ENCODE data around the gene ARHGAP15. TPM values are rescaled to one million over a fixed set of nuclear protein-coding genes. Genes with fewer than 3 reads are reported as not detected.

The ARHGAP15 gene
- total RNA-seq, 1 donor from 2014 or later: 54.1 TPM

GRCh38 chr2:143730155-143730952 lies 601.1 kb downstream of the ARHGAP15 start:
- peak overlapping the region; percentile 67 for H3K27ac Mint-ChIP-seq
- intact Hi-C loops (cut with micrococcal nuclease): loop anchor here (1.0 to 2.0 kb wide), 4 partner anchors 26 to 602 kb away; a partner anchor contains a TSS
- no peak for DNase-seq (ENCODE audit: low spot score)
- H3K27me3 Mint-ChIP-seq (ENCODE audit: low read depth): no peaks in the 10 kb centered on the region
- peaks cover 21% of the 10 kb centered on the region for H3K36me3 Mint-ChIP-seq (ENCODE audit: low read depth)
- peak overlapping the region; percentile 9 for H3K4me3 Mint-ChIP-seq (ENCODE audit: low read depth)
- H3K4me1 Mint-ChIP-seq (ENCODE audit: low read depth): peaks cover 24% of the 10 kb centered on the region
- no peaks in the 10 kb centered on the region for H3K9me3 Mint-ChIP-seq

- no peak for DNase-seq (ENCODE audit: low spot score)
- H3K27ac Mint-ChIP-seq: no peak overlapping the region
Observed at GRCh38 chr2:143730953-143731260, 601.7 kb downstream of the ARHGAP15 start.

GRCh38 chr2:143732076-143732475 lies 602.9 kb downstream of the ARHGAP15 start:
- intact Hi-C loops (cut with micrococcal nuclease): no loop called here
- Mint-ChIP-seq H3K27ac (no peak overlapping the region), H3K4me1 (ENCODE audit: low read depth) (peaks cover 24% of the 10 kb centered on the region), H3K4me3 (ENCODE audit: low read depth) (no peak overlapping the region), H3K36me3 (ENCODE audit: low read depth) (peaks cover 21% of the 10 kb centered on the region), H3K9me3 (no peaks in the 10 kb centered on the region), H3K27me3 (ENCODE audit: low read depth) (no peaks in the 10 kb centered on the region)
- DNase-seq (ENCODE audit: low spot score): no peak

More at GRCh38 chr2:143730953-143731260, 601.7 kb downstream of the ARHGAP15 start:
- Mint-ChIP-seq H3K9me3 (no peaks in the 10 kb centered on the region), H3K4me1 (ENCODE audit: low read depth) (peaks cover 24% of the 10 kb centered on the region), H3K36me3 (ENCODE audit: low read depth) (peaks cover 21% of the 10 kb centered on the region), H3K27me3 (ENCODE audit: low read depth) (no peaks in the 10 kb centered on the region), H3K4me3 (ENCODE audit: low read depth) (no peak overlapping the region)
- intact Hi-C loops (cut with micrococcal nuclease): loop anchor here (1.0 to 2.0 kb wide), 4 partner anchors 27 to 602 kb away; a partner anchor contains a TSS

- H3K4me1 Mint-ChIP-seq (ENCODE audit: low read depth): peaks cover 24% of the 10 kb centered on the region
- intact Hi-C loops (cut with micrococcal nuclease): no loop called here
- DNase-seq (ENCODE audit: low spot score): no peak
- no peak overlapping the region for H3K4me3 Mint-ChIP-seq (ENCODE audit: low read depth)
- no peaks in the 10 kb centered on the region for H3K9me3 Mint-ChIP-seq
- no peak overlapping the region for H3K27ac Mint-ChIP-seq
- H3K27me3 Mint-ChIP-seq (ENCODE audit: low read depth): no peaks in the 10 kb centered on the region
- peaks cover 21% of the 10 kb centered on the region for H3K36me3 Mint-ChIP-seq (ENCODE audit: low read depth)
Observed at GRCh38 chr2:143732871-143733270, 603.7 kb downstream of the ARHGAP15 start.

- peaks cover 22% of the 10 kb centered on the region for H3K36me3 Mint-ChIP-seq (ENCODE audit: low read depth)
- H3K27me3 Mint-ChIP-seq (ENCODE audit: low read depth): no peaks in the 10 kb centered on the region
- no peak for DNase-seq (ENCODE audit: low spot score)
- no peak overlapping the region for H3K4me3 Mint-ChIP-seq (ENCODE audit: low read depth)
- no peak overlapping the region for H3K27ac Mint-ChIP-seq
- H3K9me3 Mint-ChIP-seq: no peaks in the 10 kb centered on the region
- peaks cover 18% of the 10 kb centered on the region for H3K4me1 Mint-ChIP-seq (ENCODE audit: low read depth)
- intact Hi-C loops (cut with micrococcal nuclease): no loop called here
Observed at GRCh38 chr2:143734507-143734906, 605.3 kb downstream of the ARHGAP15 start.

- Mint-ChIP-seq H3K27me3 (ENCODE audit: low read depth) (no peaks in the 10 kb centered on the region), H3K36me3 (ENCODE audit: low read depth) (peaks cover 35% of the 10 kb centered on the region), H3K27ac (no peak overlapping the region), H3K9me3 (no peaks in the 10 kb centered on the region), H3K4me3 (ENCODE audit: low read depth) (no peak overlapping the region), H3K4me1 (ENCODE audit: low read depth) (no peaks in the 10 kb centered on the region)
- intact Hi-C loops (cut with micrococcal nuclease): no loop called here
- no peak for DNase-seq (ENCODE audit: low spot score)
Observed at GRCh38 chr2:143736904-143737303, 607.7 kb downstream of the ARHGAP15 start.

- Mint-ChIP-seq H3K27me3 (ENCODE audit: low read depth) (no peaks in the 10 kb centered on the region), H3K9me3 (no peaks in the 10 kb centered on the region), H3K27ac (no peak overlapping the region), H3K4me3 (ENCODE audit: low read depth) (no peak overlapping the region), H3K36me3 (ENCODE audit: low read depth) (peaks cover 24% of the 10 kb centered on the region), H3K4me1 (ENCODE audit: low read depth) (no peaks in the 10 kb centered on the region)
- intact Hi-C loops (cut with micrococcal nuclease): no loop called here
- no peak for DNase-seq (ENCODE audit: low spot score)
Observed at GRCh38 chr2:143740431-143740830, 611.2 kb downstream of the ARHGAP15 start.

- H3K36me3 Mint-ChIP-seq (ENCODE audit: low read depth): peaks cover 26% of the 10 kb centered on the region
Observed at GRCh38 chr2:143741205-143741604, 612.0 kb downstream of the ARHGAP15 start.

GRCh38 chr2:143742581-143742980 lies 613.4 kb downstream of the ARHGAP15 start:
- DNase-seq (ENCODE audit: low spot score): no peak
- H3K4me3 Mint-ChIP-seq (ENCODE audit: low read depth): no peak overlapping the region
- H3K9me3 Mint-ChIP-seq: no peaks in the 10 kb centered on the region
- peaks cover 26% of the 10 kb centered on the region for H3K36me3 Mint-ChIP-seq (ENCODE audit: low read depth)
- intact Hi-C loops (cut with micrococcal nuclease): no loop called here
- no peak overlapping the region for H3K27ac Mint-ChIP-seq
- no peaks in the 10 kb centered on the region for H3K4me1 Mint-ChIP-seq (ENCODE audit: low read depth)
- no peaks in the 10 kb centered on the region for H3K27me3 Mint-ChIP-seq (ENCODE audit: low read depth)

More at GRCh38 chr2:143741205-143741604, 612.0 kb downstream of the ARHGAP15 start:
- Mint-ChIP-seq H3K4me3 (ENCODE audit: low read depth) (no peak overlapping the region), H3K9me3 (no peaks in the 10 kb centered on the region), H3K27me3 (ENCODE audit: low read depth) (no peaks in the 10 kb centered on the region), H3K4me1 (ENCODE audit: low read depth) (no peaks in the 10 kb centered on the region), H3K27ac (no peak overlapping the region)
- no peak for DNase-seq (ENCODE audit: low spot score)
- intact Hi-C loops (cut with micrococcal nuclease): no loop called here

GRCh38 chr2:143744114-143744513 lies 614.9 kb downstream of the ARHGAP15 start:
- intact Hi-C loops (cut with micrococcal nuclease): no loop called here

GRCh38 chr2:143745060-143745459 lies 615.8 kb downstream of the ARHGAP15 start:
- peaks cover 14% of the 10 kb centered on the region for H3K36me3 Mint-ChIP-seq (ENCODE audit: low read depth)
- no peaks in the 10 kb centered on the region for H3K27me3 Mint-ChIP-seq (ENCODE audit: low read depth)
- intact Hi-C loops (cut with micrococcal nuclease): no loop called here
- H3K4me3 Mint-ChIP-seq (ENCODE audit: low read depth): no peak overlapping the region
- H3K27ac Mint-ChIP-seq: no peak overlapping the region
- H3K9me3 Mint-ChIP-seq: no peaks in the 10 kb centered on the region
- H3K4me1 Mint-ChIP-seq (ENCODE audit: low read depth): no peaks in the 10 kb centered on the region
- DNase-seq (ENCODE audit: low spot score): no peak

More at GRCh38 chr2:143744114-143744513, 614.9 kb downstream of the ARHGAP15 start:
- no peaks in the 10 kb centered on the region for H3K9me3 Mint-ChIP-seq
- H3K4me1 Mint-ChIP-seq (ENCODE audit: low read depth): no peaks in the 10 kb centered on the region
- H3K27ac Mint-ChIP-seq: no peak overlapping the region
- H3K36me3 Mint-ChIP-seq (ENCODE audit: low read depth): peaks cover 20% of the 10 kb centered on the region
- DNase-seq (ENCODE audit: low spot score): no peak
- no peaks in the 10 kb centered on the region for H3K27me3 Mint-ChIP-seq (ENCODE audit: low read depth)
- H3K4me3 Mint-ChIP-seq (ENCODE audit: low read depth): no peak overlapping the region

GRCh38 chr2:143754742-143755141 lies 625.5 kb downstream of the ARHGAP15 start:
- no peaks in the 10 kb centered on the region for H3K9me3 Mint-ChIP-seq
- H3K27me3 Mint-ChIP-seq (ENCODE audit: low read depth): no peaks in the 10 kb centered on the region
- intact Hi-C loops (cut with micrococcal nuclease): no loop called here
- H3K27ac Mint-ChIP-seq: no peak overlapping the region
- no peak for DNase-seq (ENCODE audit: low spot score)
- H3K4me3 Mint-ChIP-seq (ENCODE audit: low read depth): no peak overlapping the region
- H3K36me3 Mint-ChIP-seq (ENCODE audit: low read depth): peaks cover 9% of the 10 kb centered on the region
- no peaks in the 10 kb centered on the region for H3K4me1 Mint-ChIP-seq (ENCODE audit: low read depth)

- Mint-ChIP-seq H3K27ac (no peak overlapping the region), H3K4me3 (ENCODE audit: low read depth) (no peak overlapping the region), H3K27me3 (ENCODE audit: low read depth) (no peaks in the 10 kb centered on the region), H3K36me3 (ENCODE audit: low read depth) (no peaks in the 10 kb centered on the region), H3K4me1 (ENCODE audit: low read depth) (peaks cover 2% of the 10 kb centered on the region), H3K9me3 (no peaks in the 10 kb centered on the region)
- intact Hi-C loops (cut with micrococcal nuclease): no loop called here
- DNase-seq (ENCODE audit: low spot score): no peak
Observed at GRCh38 chr2:143758629-143759330, 629.6 kb downstream of the ARHGAP15 start.

Data from activated T-helper 2 cell treated with anti-CD3 and anti-CD28 coated beads, Interferon-gamma antibody, Interleukin-2, Interleukin-4, amounts not matched to agents 10 μg/mL and 5 μg/mL and 100 μg/mL, durations not matched to agents 14 hours and 24 hours and 36 hours (primary cell).